GM19397 (cell line): ENCODE data around the gene CSNK1E.

Experiments used
- ATAC-seq: cut with Tn5 transposase; IDR thresholded peaks from one replicate; pipeline ENCODE4 v1.9.1; 2021; ENCODE audit warnings: mild to moderate bottlenecking, moderate library complexity; ENCODE audit not compliant: unreplicated experiment

CSNK1E gene

DNA sequence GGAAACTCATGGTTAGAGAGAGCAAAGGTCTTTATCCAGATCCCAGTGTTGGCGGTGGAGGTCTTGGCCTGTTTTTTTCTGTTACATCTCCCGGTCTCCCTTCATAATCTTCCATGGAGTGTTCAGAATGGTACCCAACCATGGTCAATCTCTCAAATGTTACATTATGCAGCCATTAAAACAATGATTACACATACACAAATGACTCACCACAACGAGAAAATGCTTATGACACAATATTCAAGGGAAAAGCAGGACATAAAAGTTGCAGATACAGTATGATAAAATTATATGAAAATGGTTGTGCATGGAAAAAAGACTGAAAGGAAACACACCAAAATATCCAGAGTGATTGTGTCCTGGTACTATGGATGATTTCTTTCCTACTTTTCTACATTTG is 17.8 kb upstream of the CSNK1E start:
- no peak for ATAC-seq

DNA sequence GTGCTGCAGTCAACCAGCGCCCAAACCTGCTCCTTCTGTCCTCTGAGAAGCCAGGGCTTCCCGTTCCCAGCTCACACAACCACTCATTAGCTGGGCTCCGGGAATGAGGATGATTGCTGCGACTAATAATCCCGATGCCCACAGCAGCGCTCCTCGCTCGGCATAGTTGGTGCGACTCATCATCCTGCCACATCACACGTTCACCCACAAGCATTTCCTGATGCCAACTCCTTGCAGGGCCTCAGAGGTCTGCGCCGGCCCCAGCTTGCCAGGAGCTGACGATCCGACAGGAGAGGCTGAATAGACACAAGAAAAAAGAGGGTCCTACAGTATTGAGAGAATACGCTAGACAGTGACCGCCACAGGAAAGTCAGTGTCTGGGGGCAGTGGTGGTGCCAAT is 10.6 kb upstream of the CSNK1E start:
- ATAC-seq: no peak

DNA sequence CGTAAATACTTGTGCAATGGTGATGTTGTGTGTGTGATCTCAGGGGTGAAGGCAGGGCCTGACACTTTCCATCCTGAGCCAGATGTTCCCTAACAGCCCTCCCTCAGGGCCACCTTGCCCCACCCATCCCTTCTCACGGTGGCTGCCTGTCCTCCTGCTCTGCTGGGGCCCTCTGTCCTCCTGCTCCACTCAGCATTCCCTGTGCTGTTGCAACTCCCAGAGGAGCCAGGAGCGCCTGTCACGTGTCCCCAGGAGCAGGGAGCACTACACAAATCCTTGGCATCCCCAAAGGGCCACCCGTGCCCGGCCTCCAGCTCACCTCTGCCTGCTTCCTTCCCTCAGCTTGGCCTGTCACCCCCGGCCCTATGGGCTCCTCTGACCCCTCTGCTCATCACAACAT is 10.2 kb upstream of the CSNK1E start:
- no peak for ATAC-seq

- ATAC-seq: no peak
Measured at GRCh38 chr22:38325587-38325986, 8.4 kb upstream of the CSNK1E start.

DNA sequence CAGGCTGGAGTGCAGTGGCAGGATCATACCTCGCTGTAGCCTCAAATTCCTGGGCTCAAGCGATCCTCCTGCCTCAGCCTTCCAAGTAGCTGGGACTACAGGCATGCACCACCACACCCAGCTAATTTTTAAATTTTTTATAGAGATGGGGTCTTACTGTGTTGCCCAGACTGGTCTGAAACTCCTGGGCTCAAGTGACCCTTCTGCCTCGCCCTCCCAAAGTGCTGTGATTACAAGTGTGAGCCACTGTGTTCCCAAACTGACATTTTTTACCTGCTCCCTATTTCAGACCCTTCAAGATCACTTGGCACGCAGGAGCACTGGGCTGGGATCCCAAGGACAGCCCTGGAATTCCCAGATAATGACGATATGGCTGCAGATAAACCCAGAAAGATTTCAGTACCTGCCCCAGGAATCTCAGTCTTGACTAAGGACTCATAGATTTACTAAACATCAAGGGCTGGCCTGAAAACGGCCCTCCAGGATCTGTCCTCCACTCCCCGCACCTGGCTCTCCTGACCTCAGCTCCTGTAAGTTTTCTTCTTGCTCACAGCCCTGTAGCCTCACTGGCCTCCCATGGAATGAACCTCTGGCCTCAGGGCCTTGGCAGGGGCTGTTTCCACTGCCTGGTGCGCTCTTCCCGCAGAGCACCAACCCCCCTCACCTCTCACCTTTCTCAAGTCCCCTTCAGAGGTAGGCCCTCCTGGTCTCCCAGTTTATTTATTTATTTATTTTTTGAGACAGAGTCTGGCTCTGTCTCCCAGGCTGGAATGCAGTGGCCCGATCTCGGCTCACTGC is 3.6 kb upstream of the CSNK1E start:
- no peak for ATAC-seq

DNA sequence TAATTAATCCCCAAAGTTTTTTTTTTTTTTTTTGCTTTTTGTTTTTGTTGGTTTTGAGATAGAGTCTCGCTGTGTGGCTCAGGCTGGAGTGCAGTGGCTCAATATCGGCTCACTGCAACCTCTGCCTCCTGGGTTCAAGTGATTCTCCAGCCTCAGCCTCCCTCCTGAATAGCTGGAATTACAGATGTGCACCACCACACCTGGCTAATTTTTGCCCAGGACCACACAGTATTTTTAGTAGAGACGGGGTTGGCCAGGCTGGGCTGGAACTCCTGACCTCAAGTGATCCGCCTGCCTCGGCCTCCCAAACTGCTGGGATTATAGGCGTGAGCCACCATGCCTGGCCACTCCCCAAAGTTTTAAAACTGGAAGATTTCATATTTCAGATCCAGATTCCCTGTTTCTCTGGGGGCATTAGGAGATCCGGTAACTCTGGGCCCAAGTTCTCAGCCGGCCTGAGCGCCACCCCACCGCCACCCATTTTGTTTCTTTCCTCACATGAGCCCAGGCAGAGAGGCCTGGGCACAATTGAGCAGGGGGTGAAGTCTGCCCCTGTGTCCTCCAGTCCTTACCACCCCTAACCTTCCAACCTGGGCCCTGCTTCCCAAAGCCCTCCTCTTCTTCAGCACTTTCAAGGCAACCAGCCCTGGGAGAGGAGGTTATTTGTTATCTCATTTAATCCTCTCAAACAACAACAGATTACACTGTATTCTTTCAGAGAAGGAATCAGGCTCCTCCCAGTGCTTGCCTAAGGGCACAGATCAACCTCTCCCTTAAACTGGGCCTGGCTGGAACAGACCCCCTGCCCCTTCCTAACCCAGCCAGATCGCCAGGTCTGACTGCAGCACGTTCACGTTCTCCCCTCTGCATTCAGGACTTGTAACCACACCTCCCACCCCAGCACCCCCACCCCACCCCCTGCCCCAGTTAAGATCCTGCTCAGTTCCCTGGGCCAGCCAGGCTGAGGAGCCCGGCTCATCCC is 1.9 kb upstream of the CSNK1E start:
- no peak for ATAC-seq

DNA sequence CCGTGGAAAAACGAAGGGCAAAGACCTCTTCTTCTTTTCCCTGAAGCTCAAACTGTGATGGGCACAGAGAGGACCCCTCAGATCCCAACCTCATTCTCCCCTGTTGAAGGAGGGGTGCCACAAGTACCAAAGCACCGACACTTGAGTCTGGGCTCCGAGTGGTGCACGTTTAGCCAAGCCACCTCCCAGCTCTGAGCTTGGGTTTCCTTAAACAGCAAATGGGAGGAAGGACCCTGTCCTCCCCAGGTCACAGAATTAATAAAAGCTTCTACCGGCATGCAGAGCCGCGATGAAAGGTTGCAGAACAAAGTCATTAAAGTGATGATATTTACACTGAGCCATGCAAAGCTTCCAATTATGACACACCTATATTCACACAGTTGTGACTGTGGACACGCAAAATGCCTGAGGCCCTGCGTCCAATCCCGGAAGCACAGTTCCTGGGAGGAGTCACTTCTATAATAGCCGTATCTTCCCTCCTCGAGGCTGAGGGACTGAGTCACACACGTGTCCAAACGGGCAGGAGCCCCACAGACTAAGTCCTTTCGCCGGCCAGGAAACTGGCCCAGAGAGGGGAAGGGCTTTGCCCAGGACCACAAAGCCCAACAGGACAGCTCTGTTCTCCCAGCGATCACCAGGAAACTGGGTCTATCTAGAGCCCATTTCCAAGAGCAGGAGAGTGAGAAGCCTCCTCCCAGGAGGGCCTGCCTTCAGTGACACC is 922 bp upstream of the CSNK1E start:
- no peak for ATAC-seq

DNA sequence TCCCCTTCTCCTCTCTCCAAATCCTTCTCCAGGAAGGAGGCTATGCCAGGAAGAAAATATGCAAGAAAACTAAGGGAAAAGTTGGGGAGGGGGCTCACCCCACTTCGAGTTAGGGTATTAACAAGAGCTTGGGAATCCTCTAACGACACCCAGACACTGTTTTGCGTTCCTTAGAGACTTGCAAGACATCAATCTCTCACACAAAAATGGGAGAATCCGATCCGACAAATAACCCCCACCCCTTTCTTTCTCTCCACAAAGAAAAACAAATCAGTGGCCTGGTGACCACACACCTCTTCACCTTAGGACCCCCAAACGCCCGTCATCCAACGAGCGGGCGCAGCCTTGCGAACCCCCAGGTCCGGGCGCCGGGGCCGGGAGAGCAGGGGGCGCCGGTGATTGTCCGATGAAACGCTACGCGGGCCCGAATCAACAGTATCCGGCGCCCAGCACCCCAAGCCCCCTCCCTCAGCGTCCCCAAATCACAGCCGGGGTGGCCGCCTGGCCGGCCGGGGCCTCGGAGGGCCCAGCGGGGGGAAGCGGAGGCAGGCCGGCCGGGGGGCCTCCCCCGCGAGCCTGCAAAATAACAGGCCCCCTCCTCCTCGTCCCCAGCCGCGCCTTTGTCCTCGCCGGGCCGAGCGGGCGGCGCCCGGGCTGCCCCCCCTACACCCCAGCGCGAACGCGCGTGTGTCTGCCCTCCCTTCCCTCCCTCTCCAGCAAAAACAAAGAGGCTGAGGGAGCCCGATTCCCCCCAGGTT is 690 bp downstream of the CSNK1E start:
- ATAC-seq: peak; percentile 34

- no peak for ATAC-seq
Measured at GRCh38 chr22:38315823-38316363, 1.3 kb downstream of the CSNK1E start.

- no peak for ATAC-seq
Measured at GRCh38 chr22:38314933-38315822, 2.1 kb downstream of the CSNK1E start.

GRCh38 chr22:38314051-38314932 is 2.9 kb downstream of the CSNK1E start:
- ATAC-seq: no peak

DNA sequence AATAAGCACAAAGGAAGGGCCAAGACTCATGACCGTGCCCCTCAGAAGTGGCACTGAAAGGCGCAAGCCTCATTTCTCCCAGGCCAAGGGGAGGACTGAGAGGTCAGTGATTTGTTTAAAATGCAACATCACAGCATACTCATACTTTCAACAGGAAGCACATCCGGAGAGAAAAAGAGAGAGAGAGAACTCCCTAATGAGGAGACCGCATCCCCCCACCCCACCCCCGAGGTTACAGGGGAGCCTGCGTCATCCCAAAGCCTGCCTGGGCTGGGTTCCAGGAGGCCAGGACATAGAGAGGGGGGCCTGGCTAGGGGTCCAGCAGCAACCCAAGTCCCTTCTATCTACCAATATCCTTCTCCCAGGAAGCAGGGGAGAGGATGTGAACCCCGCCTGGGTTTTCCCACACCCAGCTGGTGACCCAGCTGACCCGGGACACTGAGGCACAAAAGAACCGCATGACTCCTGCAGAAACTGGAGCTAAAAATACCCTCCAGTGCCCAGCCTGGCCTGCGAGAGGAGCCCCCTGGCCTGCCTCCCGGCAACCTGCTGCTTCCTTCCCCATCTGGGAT is 3.8 kb downstream of the CSNK1E start:
- no peak for ATAC-seq

GRCh38 chr22:38312261-38312800 is 4.9 kb downstream of the CSNK1E start:
- ATAC-seq: no peak

GRCh38 chr22:38311323-38311620 is 6.0 kb downstream of the CSNK1E start:
- ATAC-seq: no peak

- no peak for ATAC-seq
Measured at GRCh38 chr22:38310518-38311322, 6.5 kb downstream of the CSNK1E start.

- no peak for ATAC-seq
Measured at GRCh38 chr22:38309614-38310517, 7.4 kb downstream of the CSNK1E start.
